Activated CD8-positive, alpha-beta memory T cell treated with anti-CD3 and anti-CD28 coated beads, Interleukin-2, amount 50 U/mL, for 1 hour (primary cell): Measurements from ENCODE around the gene RPL13.

Experiments
- DNase-seq: peaks from one replicate; pipeline ENCODE4 v3.0.0-alpha.2; 2020; ENCODE audit errors: extremely low read depth

Gene RPL13

GRCh38 chr16:89545044-89545830 lies 15.2 kb upstream of the RPL13 start:
- DNase-seq, result no peak

GRCh38 chr16:89545831-89546574 lies 14.5 kb upstream of the RPL13 start:
- no peak for DNase-seq

GRCh38 chr16:89546781-89547180 lies 13.7 kb upstream of the RPL13 start:
- DNase-seq, result no peak

GRCh38 chr16:89547291-89547690 lies 13.2 kb upstream of the RPL13 start:
- no peak for DNase-seq

- no peak for DNase-seq
These were observed 12.6 kb upstream of the RPL13 start for GRCh38 chr16:89547860-89548259.

- no peak for DNase-seq
These were observed 12.0 kb upstream of the RPL13 start for GRCh38 chr16:89548344-89549006.

GRCh38 chr16:89549007-89549700 lies 11.3 kb upstream of the RPL13 start:
- no peak for DNase-seq

- DNase-seq, result no peak
These were observed 10.0 kb upstream of the RPL13 start for GRCh38 chr16:89550421-89551007.

GRCh38 chr16:89552329-89552728 lies 8.2 kb upstream of the RPL13 start:
- no peak for DNase-seq

GRCh38 chr16:89552913-89553312 lies 7.6 kb upstream of the RPL13 start:
- no peak for DNase-seq

GRCh38 chr16:89553733-89554132 lies 6.7 kb upstream of the RPL13 start:
- DNase-seq, result no peak

GRCh38 chr16:89554343-89554742 lies 6.1 kb upstream of the RPL13 start:
- no peak for DNase-seq

GRCh38 chr16:89555265-89555664 lies 5.2 kb upstream of the RPL13 start:
- DNase-seq, result no peak

- no peak for DNase-seq
These were observed 4.7 kb upstream of the RPL13 start for GRCh38 chr16:89555780-89556179.

- DNase-seq, result peak; percentile 47
These were observed 3.5 kb upstream of the RPL13 start for GRCh38 chr16:89556750-89557689.

GRCh38 chr16:89557690-89558490 lies 2.6 kb upstream of the RPL13 start:
- DNase-seq, result no peak

- DNase-seq, result no peak
These were observed 831 bp downstream of the RPL13 start for GRCh38 chr16:89561142-89561883.

- DNase-seq, result no peak
These were observed 1.6 kb downstream of the RPL13 start for GRCh38 chr16:89561884-89562599.
